ENCODE results near the gene MYT1.

GRCh38 chr20:64129146-64129782, 35.0 kb upstream of the MYT1 start:
- TF ChIP-seq ARNT (IDR thresholded peaks at IDR 0.05) (no peak), SP1 (IDR thresholded peaks at IDR 0.05) (no peak), TARDBP (IDR thresholded peaks at IDR 0.05) (no peak)

Measured in HEK293T (cell line).